Upper lobe of left lung (tissue), 6 donors: ENCODE data around the gene C1orf159. TPM values are rescaled to one million over a fixed set of nuclear protein-coding genes. Genes with fewer than 3 reads are reported as not detected.

ENCODE experiments used
- total RNA-seq, 6 donors: library from RNA; depleted of rRNA in 4 of 6; stranded (reverse); fragments of >200 nt in 4 of 6; gene quantifications; one replicate each; pipeline versions ENCODE4 v1.1.0 to v1.2.1, GENCODE V29; 2016 to 2021
- donor health status: DM: no; HTN: no; CAD: no; lungs with moderate emphysema.
- donor health status: DM: no; HTN: yes; CAD: no; lungs with severe emphysema.

Gene C1orf159
- total RNA-seq, 6 donors from 2014 or later: 5.7 to 34.6 (median 15.2) TPM

Other genes starting within 250 kb of the C1orf159 start
- 1 to 10 TPM; 1.0 to 9.3 (median 2.4) TPM for gene SAMD11, start 192.2 kb downstream of the C1orf159 start, total RNA-seq
- 10 to 100 TPM; 28.7 to 66.0 (median 51.0) TPM for gene NOC2L, start 156.8 kb downstream of the C1orf159 start, total RNA-seq
- 10 to 100 TPM in 4 of 6 donors, 1 to 10 TPM in 2; 4.7 to 45.1 (median 16.5) TPM for gene KLHL17, start 155.5 kb downstream of the C1orf159 start, total RNA-seq
- 10 to 100 TPM in 1 of 6 donors, 1 to 10 TPM in 5; 1.1 to 11.5 (median 1.6) TPM for gene PLEKHN1, start 149.6 kb downstream of the C1orf159 start, total RNA-seq
- gene PERM1, start 134.0 kb downstream of the C1orf159 start, total RNA-seq: 1 to 10 TPM in 1 of 6 donors, under 1 TPM in 3, not detected in 2; 0.15 to 1.0 (median 0.36) TPM
- 10 to 100 TPM; 26.5 to 55.0 (median 35.0) TPM for gene HES4, start 116.0 kb downstream of the C1orf159 start, total RNA-seq
- gene ISG15, start 102.6 kb downstream of the C1orf159 start, total RNA-seq: 100 to 1,000 TPM in 2 of 6 donors, 10 to 100 TPM in 4; 32.5 to 180 (median 63.8) TPM
- 100 to 1,000 TPM in 5 of 6 donors, 10 to 100 TPM in 1; 91.0 to 316 (median 157) TPM for gene AGRN, start 96.0 kb downstream of the C1orf159 start, total RNA-seq
- 1 to 10 TPM; 1.0 to 2.4 (median 1.8) TPM for gene RNF223, start 41.8 kb downstream of the C1orf159 start, total RNA-seq
- 10 to 100 TPM in 2 of 6 donors, 1 to 10 TPM in 3, under 1 TPM in 1; 0.86 to 14.5 (median 5.8) TPM for gene TTLL10, start 57.8 kb upstream of the C1orf159 start, total RNA-seq
- gene TNFRSF18, start 90.5 kb upstream of the C1orf159 start, total RNA-seq: 1 to 10 TPM in 4 of 6 donors, under 1 TPM in 1, not detected in 1; 0.89 to 3.4 (median 2.1) TPM
- gene TNFRSF4, start 98.1 kb upstream of the C1orf159 start, total RNA-seq: 10 to 100 TPM in 2 of 6 donors, 1 to 10 TPM in 3, under 1 TPM in 1; 0.46 to 15.4 (median 2.4) TPM
- 100 to 1,000 TPM in 5 of 6 donors, 10 to 100 TPM in 1; 79.0 to 172 (median 148) TPM for gene SDF4, start 115.9 kb upstream of the C1orf159 start, total RNA-seq
- gene B3GALT6, start 116.1 kb upstream of the C1orf159 start, total RNA-seq: 10 to 100 TPM; 15.2 to 31.3 (median 19.9) TPM
- gene C1QTNF12, start 130.6 kb upstream of the C1orf159 start, total RNA-seq: 1 to 10 TPM in 4 of 6 donors, not detected in 2; 1.9 to 6.3 (median 2.8) TPM
- gene UBE2J2, start 157.8 kb upstream of the C1orf159 start, total RNA-seq: 10 to 100 TPM; 41.5 to 88.0 (median 50.5) TPM
- gene SCNN1D, start 164.3 kb upstream of the C1orf159 start, total RNA-seq: 10 to 100 TPM in 1 of 6 donors, 1 to 10 TPM in 4, under 1 TPM in 1; 0.91 to 17.8 (median 2.7) TPM
- 100 to 1,000 TPM in 2 of 6 donors, 10 to 100 TPM in 4; 33.5 to 166 (median 60.1) TPM for gene ACAP3, start 191.8 kb upstream of the C1orf159 start, total RNA-seq
- 10 to 100 TPM; 16.8 to 38.8 (median 23.0) TPM for gene PUSL1, start 192.5 kb upstream of the C1orf159 start, total RNA-seq
- gene INTS11, start 208.6 kb upstream of the C1orf159 start, total RNA-seq: 100 to 1,000 TPM in 2 of 6 donors, 10 to 100 TPM in 4; 71.7 to 267 (median 90.5) TPM
- 10 to 100 TPM; 14.7 to 41.6 (median 26.0) TPM for gene CPTP, start 208.7 kb upstream of the C1orf159 start, total RNA-seq
- 1 to 10 TPM in 1 of 6 donors, under 1 TPM in 5; 0.22 to 1.0 (median 0.79) TPM for gene TAS1R3, start 215.2 kb upstream of the C1orf159 start, total RNA-seq
- gene DVL1, start 233.3 kb upstream of the C1orf159 start, total RNA-seq: 100 to 1,000 TPM in 3 of 6 donors, 10 to 100 TPM in 3; 71.8 to 205 (median 90.6) TPM
- 100 to 1,000 TPM in 2 of 6 donors, 10 to 100 TPM in 4; 23.9 to 137 (median 63.4) TPM for gene MXRA8, start 242.5 kb upstream of the C1orf159 start, total RNA-seq